ENCODE results near the gene RASGRF1.

RASGRF1 gene

GRCh38 chr15:78983146-78983918 lies 107.2 kb downstream of the RASGRF1 start:
- FAIRE-seq, result no peak

GRCh38 chr15:78982736-78983135 lies 107.8 kb downstream of the RASGRF1 start:
- no peak for FAIRE-seq

- no peak for FAIRE-seq
Measured at GRCh38 chr15:78981532-78982313, 108.9 kb downstream of the RASGRF1 start.

- no peak for FAIRE-seq
Measured at GRCh38 chr15:78979456-78980320, 110.9 kb downstream of the RASGRF1 start.

- no peak for FAIRE-seq
Measured at GRCh38 chr15:78978601-78979179, 111.9 kb downstream of the RASGRF1 start.

- FAIRE-seq, result no peak
Measured at GRCh38 chr15:78977591-78978347, 112.8 kb downstream of the RASGRF1 start.

GRCh38 chr15:78977091-78977571 lies 113.4 kb downstream of the RASGRF1 start:
- FAIRE-seq, result no peak

- no peak for FAIRE-seq
Measured at GRCh38 chr15:78976691-78977090, 113.9 kb downstream of the RASGRF1 start.

- FAIRE-seq, result no peak
Measured at GRCh38 chr15:78974272-78974918, 116.2 kb downstream of the RASGRF1 start.

- FAIRE-seq, result no peak
Measured at GRCh38 chr15:78969687-78970349, 120.8 kb downstream of the RASGRF1 start.

GRCh38 chr15:78968539-78969271 lies 121.9 kb downstream of the RASGRF1 start:
- FAIRE-seq, result no peak

- no peak for FAIRE-seq
Measured at GRCh38 chr15:78968114-78968513, 122.5 kb downstream of the RASGRF1 start.

- no peak for FAIRE-seq
Measured at GRCh38 chr15:78960308-78960707, 130.3 kb downstream of the RASGRF1 start.

- no peak for FAIRE-seq
Measured at GRCh38 chr15:78959360-78959759, 131.2 kb downstream of the RASGRF1 start.

- FAIRE-seq, result no peak
Measured at GRCh38 chr15:78957416-78958093, 133.0 kb downstream of the RASGRF1 start.

GRCh38 chr15:78956937-78957336 lies 133.6 kb downstream of the RASGRF1 start:
- no peak for FAIRE-seq

GRCh38 chr15:78955355-78955754 lies 135.2 kb downstream of the RASGRF1 start:
- FAIRE-seq, result no peak

- no peak for FAIRE-seq
Measured at GRCh38 chr15:78951841-78952238, 138.7 kb downstream of the RASGRF1 start.
